HG03135 (cell line): Measurements from ENCODE around the gene TNRC6A.
"Not testable (repeated sequence)": the region's sequence is repeated elsewhere in the genome, so short reads cannot be mapped to it uniquely, and the experiment has no call there.

Experiments
- ATAC-seq: cut with Tn5 transposase; IDR thresholded peaks from one replicate; pipeline ENCODE4 v1.9.1; 2021; ENCODE audit warnings: mild to moderate bottlenecking, moderate library complexity; ENCODE audit not compliant: unreplicated experiment

The TNRC6A gene

GRCh38 chr16:24841291-24841690 lies 111.8 kb downstream of the TNRC6A start:
- ATAC-seq = no peak

GRCh38 chr16:24844101-24845030 lies 114.9 kb downstream of the TNRC6A start:
- ATAC-seq = no peak

GRCh38 chr16:24845031-24845365 lies 115.5 kb downstream of the TNRC6A start:
- not testable (repeated sequence) for ATAC-seq

GRCh38 chr16:24845726-24846547 lies 116.5 kb downstream of the TNRC6A start, which contains the start of gene SLC5A11:
TSS of gene SLC5A11 (plus strand) at chr16:24845963. CDS start at chr16:24858644, 12,681 bp downstream.
- ATAC-seq = no peak

DNA sequence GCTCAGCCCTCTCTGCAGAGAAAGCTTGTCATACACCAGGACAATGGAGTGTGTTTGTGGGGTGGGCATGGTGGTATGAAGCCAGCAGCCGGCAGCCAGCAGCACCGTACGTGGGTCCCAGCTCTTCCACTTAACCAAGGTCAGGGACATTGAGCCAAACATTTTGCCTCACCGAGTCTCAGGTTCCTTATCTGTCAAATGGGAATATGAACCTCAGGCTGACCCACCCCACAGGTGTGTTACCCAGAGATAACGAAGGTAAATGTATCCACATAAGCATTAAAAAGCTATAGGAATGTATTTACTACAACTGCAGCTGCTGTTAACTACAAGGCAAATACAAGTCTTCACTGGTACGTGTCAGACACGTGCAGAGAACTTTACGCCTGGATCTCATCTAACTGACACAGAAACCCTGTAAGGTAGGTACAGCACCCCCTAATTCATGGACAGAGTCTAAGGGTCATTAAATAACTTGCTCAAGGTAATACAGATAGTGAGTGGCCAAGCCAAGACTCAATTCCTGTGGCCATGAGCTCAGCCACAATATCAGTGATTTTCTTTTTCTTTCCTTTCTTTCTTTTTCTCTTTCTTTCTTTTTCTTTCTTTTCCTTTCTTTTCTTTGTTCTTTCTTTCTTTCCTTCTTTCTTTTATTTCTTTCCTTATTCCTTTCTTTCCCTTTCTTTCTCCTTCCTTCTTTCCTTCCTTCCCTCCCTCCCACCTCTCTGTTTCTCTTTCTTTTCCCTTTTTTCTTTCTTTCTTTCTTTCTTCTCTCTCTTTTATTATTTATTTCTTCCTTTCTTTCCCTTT lies 117.3 kb downstream of the TNRC6A start:
- no peak for ATAC-seq

DNA sequence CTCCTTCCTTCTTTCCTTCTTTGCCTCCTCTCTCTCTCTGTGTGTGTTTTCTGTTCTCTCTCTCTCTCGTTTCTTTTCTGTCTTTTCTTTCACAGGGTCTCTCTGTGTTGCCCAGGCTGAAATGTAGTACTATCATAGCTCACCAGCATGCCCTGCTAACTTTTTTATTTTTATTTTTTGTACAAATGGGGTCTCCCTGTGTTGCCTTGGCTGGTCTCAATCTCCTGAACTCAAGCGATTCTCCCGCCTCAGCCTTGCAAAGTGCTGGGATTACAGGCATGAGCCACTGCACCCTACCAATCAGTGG lies 117.9 kb downstream of the TNRC6A start:
- ATAC-seq = no peak

- ATAC-seq = no peak
Measured at GRCh38 chr16:24848065-24848464, 118.6 kb downstream of the TNRC6A start.

DNA sequence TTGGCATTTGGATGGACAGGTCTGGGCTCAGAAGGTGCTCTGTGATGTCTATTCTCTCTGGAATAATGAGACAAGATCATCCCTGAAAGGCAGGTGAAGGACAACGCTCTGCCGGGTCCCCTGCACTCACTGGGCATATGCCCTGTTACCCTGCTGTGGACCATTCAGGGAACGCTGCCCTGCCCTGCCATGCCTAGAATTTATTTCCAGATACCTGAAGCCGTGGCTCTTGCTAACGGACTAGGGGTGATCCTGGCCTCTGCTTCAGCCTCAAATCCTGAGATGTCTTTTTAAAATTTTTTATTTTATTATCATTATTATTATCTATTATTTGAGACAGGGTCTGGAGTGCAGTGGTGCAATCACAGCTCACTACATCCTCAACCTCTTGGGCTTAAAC lies 120.2 kb downstream of the TNRC6A start:
- ATAC-seq = no peak

GRCh38 chr16:24850289-24850938 lies 121.0 kb downstream of the TNRC6A start:
- ATAC-seq = no peak

DNA sequence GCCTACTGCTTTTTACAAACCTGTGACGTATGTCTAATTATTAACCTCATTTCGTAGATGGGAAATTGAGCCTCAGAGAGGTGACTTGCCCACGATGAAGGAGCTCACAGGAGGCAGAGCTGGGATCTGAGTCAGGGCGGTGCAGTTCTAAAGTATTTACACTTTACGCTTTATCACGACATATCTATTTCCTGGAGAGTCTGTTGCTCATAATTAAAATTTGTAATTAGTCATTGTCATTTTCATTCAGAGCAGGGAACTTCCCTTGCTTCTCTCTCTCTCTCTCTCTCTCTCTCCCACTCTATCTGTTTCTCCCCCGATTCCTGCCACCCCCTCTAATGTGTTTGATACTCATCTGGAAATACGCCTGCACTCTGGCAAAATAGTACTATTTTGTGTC lies 122.2 kb downstream of the TNRC6A start:
- no peak for ATAC-seq

DNA sequence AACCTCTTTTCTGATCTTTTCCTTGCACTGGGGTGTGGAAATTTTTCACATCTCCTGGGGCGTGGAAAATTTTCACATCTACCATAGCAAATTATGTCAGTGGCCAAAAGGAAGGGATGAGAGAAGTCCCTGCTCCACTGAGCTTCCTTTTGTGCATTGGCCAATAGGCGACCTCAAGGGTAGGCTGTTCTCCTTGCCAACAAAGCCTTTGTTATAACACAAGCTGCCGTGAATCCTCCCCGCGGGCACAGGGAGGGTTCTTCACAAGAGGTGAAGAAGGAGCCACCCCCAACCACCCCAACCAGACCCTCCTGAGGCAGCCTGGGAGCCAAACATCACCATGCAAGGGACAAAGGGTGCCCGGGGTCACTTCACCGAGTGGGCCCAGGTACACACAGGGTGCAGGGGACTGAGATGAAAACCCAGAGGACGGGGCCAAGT lies 122.8 kb downstream of the TNRC6A start:
- ATAC-seq = no peak

- ATAC-seq = no peak
Measured at GRCh38 chr16:24853169-24853824, 123.8 kb downstream of the TNRC6A start.

DNA sequence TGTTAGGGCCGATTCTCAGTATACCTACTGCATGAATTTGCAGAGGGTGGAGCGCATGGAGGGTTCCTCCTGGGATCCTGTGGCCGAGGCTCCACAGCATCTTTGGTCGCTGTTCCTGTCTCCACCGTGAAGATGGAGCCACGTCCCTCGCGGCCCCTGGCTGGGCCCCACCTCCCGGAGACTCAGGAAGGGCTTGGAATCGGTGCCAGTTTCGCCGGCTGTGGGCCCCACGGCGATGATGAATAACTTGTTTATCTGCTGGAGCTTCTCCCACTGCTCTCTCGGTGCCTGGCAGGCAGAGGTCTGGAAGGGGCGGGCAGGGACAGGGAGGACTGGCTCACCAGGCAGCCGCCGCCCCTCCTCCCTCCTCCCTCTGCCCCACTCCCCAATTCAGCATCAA lies 124.4 kb downstream of the TNRC6A start:
- ATAC-seq = no peak

DNA sequence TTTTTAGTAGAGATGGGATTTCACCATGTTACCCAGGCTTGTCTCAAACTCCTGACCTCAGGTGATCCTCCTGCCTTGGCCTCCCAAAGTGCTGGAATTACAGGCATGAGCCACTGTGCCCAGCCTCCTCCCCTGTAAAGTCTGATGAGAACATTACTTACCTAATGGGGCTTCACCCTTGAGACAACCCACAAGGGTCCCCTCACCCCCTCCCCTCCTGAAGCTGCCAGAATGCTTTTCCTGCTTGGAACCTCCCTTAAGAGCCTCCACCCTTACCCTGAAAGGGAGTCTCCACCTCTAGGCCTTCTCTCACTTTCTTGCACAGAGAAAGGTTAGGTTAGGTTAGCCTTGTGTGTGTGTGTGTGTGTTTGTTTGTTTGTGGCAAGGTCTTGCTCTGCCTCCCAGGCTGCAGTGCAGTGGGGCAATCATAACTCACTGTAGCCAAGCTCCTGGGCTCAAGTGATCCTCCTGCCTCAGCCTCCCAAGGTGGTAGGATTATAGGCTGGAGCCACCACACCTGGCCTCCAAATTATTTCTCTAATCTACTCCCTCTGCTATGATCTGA lies 125.2 kb downstream of the TNRC6A start:
- ATAC-seq = no peak

DNA sequence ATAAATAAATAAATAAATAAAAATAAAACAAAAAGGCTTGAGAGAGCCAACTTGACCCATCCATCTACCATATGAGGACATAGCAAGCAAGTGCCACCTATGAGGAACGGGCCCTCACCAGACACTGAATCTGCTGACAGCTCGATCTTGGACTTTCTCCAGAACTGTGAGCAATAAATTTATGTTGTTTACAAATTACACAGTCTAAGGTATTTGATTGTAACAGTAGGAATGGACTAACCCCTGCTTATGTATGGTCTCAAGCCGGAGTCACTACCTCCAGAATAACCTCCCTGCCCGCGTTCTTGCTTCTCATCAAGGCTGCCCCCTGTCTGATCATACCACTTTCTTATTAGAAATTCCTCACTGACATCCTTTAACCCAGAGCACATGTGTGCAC lies 126.2 kb downstream of the TNRC6A start:
- ATAC-seq = no peak

DNA sequence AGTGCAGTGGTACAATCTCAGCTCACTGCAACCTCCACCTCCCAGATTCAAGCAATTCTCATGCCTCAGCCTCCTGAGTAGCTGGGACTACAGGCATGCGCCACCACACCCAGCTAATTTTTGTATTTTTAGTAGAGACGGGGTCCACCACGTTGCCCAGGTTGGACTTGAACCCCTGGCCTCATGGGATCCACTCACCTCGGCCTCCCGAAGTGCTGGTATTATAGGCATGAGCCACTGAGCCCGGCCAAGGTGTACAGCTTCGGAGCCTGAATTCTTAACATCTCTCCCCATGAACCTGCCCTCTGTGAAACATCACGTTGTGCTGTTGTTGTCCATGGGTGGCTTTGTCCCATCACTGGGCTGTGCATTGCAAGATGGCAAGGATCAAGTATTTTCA lies 127.4 kb downstream of the TNRC6A start:
- ATAC-seq = not testable (repeated sequence)

DNA sequence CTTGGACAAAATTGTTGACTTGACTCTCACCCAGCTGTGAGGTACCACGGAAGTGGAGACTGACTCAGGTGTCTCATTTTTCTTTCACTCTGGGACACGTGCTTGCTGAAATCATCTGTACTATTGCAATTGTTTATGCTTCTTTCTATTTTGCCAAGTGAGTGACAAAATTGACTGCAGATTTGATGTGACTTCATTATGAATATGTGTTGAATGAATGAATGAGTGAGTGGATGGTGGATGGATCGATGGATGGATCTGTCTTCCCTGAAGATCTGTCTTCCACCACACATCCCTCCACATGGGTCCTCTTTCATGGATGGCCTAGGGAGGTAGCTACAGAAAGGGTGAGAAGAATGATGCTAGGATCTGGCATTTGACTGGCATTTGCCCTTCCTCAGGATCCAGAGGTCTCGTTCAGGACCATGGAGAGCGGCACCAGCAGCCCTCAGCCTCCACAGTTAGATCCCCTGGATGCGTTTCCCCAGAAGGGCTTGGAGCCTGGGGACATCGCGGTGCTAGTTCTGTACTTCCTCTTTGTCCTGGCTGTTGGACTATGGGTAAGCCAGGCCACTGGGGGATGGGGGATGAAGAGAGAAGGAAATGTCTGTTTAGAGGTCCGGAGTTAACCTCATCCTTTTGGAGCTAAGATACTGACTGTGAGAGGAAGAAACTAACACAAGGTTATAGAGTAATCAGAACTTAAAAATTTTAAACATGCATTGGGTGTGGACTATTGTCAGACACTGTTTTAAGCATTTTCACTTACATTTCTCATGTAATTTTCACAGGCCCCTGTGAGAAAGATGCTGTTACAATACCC lies 129.0 kb downstream of the TNRC6A start:
- no peak for ATAC-seq

- ATAC-seq = no peak
Measured at GRCh38 chr16:24861461-24861860, 132.0 kb downstream of the TNRC6A start.
